Caco-2 (cell line): ENCODE measurements around the gene INSYN2B. TPM values are rescaled to one million over a fixed set of nuclear protein-coding genes. Genes with fewer than 3 reads are reported as not detected.

ENCODE experiments used
- BruUV-seq: library from RNA; stranded (reverse); fragments of 400-500 nt; replicated peaks from 2 replicates; lab custom pipeline; 2021; lab: Mats Ljungman, UMichigan
- CTCF ChIA-PET: fragments of 300-600 bp; sonication (Branson Sonifier 250); formaldehyde crosslinking; loops from one replicate; lab custom pipeline; 2022; ENCODE audit warnings: antibody characterized with exemption; lab: Charles Lee
- POLR2A ChIA-PET: fragments of 300-600 bp; sonication (Branson Sonifier 250); formaldehyde crosslinking; loops from one replicate; lab custom pipeline; 2022; ENCODE audit warnings: antibody characterized with exemption; lab: Charles Lee
- DNase-seq, 2 experiments: peaks; one replicate each; pipeline versions ENCODE4 v3.0.0 to v3.0.0-alpha.2; 2020 to 2022
- H3K27me3 ChIP-seq: replicated peaks from 2 replicates; pipeline ENCODE4 v1.6.0; 2011; ENCODE audit warnings: low read length; ENCODE audit not compliant: control insufficient read depth, insufficient read depth
- H3K36me3 ChIP-seq: 2 replicates; pipeline ENCODE4 v1.5.1; 2011; ENCODE audit warnings: low read length; ENCODE audit not compliant: control insufficient read depth, insufficient read depth
- H3K4me1 ChIP-seq: fragments of 250-450 bp; sonication (Bioruptor Pico); 2 replicates; pipeline ENCODE4 v1.5.1; 2020; ENCODE audit warnings: mild to moderate bottlenecking
- H3K4me3 ChIP-seq: 2 replicates; pipeline ENCODE4 v1.5.1; 2011; ENCODE audit warnings: low read depth, mild to moderate bottlenecking, control low read depth, low read length
- H3K9me3 ChIP-seq: fragments of 250-450 bp; sonication (Bioruptor Pico); 2 replicates; pipeline ENCODE4 v1.5.1; 2020; ENCODE audit warnings: mild to moderate bottlenecking, moderate library complexity
- H3K27ac Mint-ChIP-seq: one replicate; pipeline ENCODE4 v1.8.0; 2022; ENCODE audit warnings: mixed read lengths; ENCODE audit not compliant: unreplicated experiment
- H3K27me3 Mint-ChIP-seq: one replicate; pipeline ENCODE4 v1.8.0; 2022; ENCODE audit warnings: mixed read lengths; ENCODE audit not compliant: insufficient read depth, unreplicated experiment
- H3K36me3 Mint-ChIP-seq: one replicate; pipeline ENCODE4 v1.8.0; 2022; ENCODE audit warnings: mild to moderate bottlenecking, mixed read lengths; ENCODE audit not compliant: insufficient read depth, unreplicated experiment
- H3K4me1 Mint-ChIP-seq: one replicate; pipeline ENCODE4 v1.8.0; 2022; ENCODE audit warnings: low read depth, mixed read lengths; ENCODE audit not compliant: unreplicated experiment
- H3K4me3 Mint-ChIP-seq: one replicate; pipeline ENCODE4 v1.8.0; 2022; ENCODE audit warnings: mild to moderate bottlenecking, moderate library complexity, mixed read lengths; ENCODE audit not compliant: unreplicated experiment
- H3K9me3 Mint-ChIP-seq: one replicate; pipeline ENCODE4 v1.8.0; 2022; ENCODE audit warnings: mixed read lengths; ENCODE audit not compliant: unreplicated experiment
- intact Hi-C: fragments of 100-400 bp; cut with micrococcal nuclease; formaldehyde crosslinking; loops from one replicate; pipeline ENCODE4 v1.10.0; 2022; ENCODE audit not compliant: unreplicated experiment
- total RNA-seq: library from RNA; stranded (reverse); gene quantifications from 2 replicates; pipeline ENCODE4 v1.2.3, GENCODE V29; 2022
- TF ChIP-seq, protein P1 (sequence below), 2 experiments: fragments of 200-600 bp in 1 of 2; IDR thresholded peaks; 1 replicate in 1 of 2; 2 replicates in 1 of 2; pipeline versions ENCODE4 v1.5.1 to v1.8.0; 2011 to 2022; ENCODE audit warnings: antibody characterized with exemption in 1 of 2, control low read depth in 1 of 2, inconsistent platforms in 1 of 2, low read depth in 1 of 2, low read length in 1 of 2, mild to moderate bottlenecking in 1 of 2, moderate library complexity in 1 of 2; ENCODE audit not compliant: insufficient read depth in 1 of 2, severe bottlenecking in 1 of 2, unreplicated experiment in 1 of 2

Gene INSYN2B
- total RNA-seq, 1 experiment from 2014 or later, result not detected

DNA sequence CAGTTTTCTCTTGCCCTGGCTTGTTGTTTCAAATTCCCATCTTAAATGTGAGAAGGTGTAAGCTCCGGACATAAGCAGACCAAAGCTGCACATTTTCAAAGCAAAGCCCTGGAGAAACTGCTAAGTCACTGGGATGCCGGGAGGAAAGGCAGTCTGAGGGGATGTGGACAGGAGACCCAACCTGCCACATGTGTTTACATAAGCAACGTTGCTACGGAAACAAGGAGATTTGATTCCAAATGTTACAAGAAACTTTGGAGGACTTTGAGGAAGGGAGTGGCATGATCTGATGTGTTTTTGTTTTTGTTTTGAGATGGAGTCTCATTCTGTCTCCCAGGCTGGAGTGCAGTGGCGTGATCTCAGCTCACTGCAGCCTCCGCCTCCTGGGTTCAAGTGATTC is 25.7 kb upstream of the INSYN2B start:
- ChIA-PET POLR2A (no interaction called here), CTCF (no interaction called here)
- Histone ChIP-seq H3K4me3 (no peak overlapping the region), H3K9me3 (no peaks in the 10 kb centered on the region), H3K4me1 (no peaks in the 10 kb centered on the region), H3K27me3 (no peaks in the 10 kb centered on the region; the same call in none of the 2 replicates), H3K36me3 (no peaks in the 10 kb centered on the region)
- DNase-seq, result no peak
- intact Hi-C loops, result no loop called here
- no peaks in the 10 kb centered on the region for H3K9me3 Mint-ChIP-seq
- peaks cover 21% of the 10 kb centered on the region for H3K27me3 Mint-ChIP-seq
- TF ChIP-seq, protein P1, sequence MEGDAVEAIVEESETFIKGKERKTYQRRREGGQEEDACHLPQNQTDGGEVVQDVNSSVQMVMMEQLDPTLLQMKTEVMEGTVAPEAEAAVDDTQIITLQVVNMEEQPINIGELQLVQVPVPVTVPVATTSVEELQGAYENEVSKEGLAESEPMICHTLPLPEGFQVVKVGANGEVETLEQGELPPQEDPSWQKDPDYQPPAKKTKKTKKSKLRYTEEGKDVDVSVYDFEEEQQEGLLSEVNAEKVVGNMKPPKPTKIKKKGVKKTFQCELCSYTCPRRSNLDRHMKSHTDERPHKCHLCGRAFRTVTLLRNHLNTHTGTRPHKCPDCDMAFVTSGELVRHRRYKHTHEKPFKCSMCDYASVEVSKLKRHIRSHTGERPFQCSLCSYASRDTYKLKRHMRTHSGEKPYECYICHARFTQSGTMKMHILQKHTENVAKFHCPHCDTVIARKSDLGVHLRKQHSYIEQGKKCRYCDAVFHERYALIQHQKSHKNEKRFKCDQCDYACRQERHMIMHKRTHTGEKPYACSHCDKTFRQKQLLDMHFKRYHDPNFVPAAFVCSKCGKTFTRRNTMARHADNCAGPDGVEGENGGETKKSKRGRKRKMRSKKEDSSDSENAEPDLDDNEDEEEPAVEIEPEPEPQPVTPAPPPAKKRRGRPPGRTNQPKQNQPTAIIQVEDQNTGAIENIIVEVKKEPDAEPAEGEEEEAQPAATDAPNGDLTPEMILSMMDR (IDR thresholded peaks at IDR 0.05; ENCODE audit: insufficient read depth in 1 of 2, low read depth in 1 of 2, low read length in 1 of 2, severe bottlenecking in 1 of 2, unreplicated experiment in 1 of 2), result no peak
- H3K4me3 Mint-ChIP-seq, result no peak overlapping the region
- no peaks in the 10 kb centered on the region for H3K36me3 Mint-ChIP-seq
- BruUV-seq, result no TSS peak
- H3K4me1 Mint-ChIP-seq, result no peaks in the 10 kb centered on the region
- no peak overlapping the region for H3K27ac Mint-ChIP-seq

DNA sequence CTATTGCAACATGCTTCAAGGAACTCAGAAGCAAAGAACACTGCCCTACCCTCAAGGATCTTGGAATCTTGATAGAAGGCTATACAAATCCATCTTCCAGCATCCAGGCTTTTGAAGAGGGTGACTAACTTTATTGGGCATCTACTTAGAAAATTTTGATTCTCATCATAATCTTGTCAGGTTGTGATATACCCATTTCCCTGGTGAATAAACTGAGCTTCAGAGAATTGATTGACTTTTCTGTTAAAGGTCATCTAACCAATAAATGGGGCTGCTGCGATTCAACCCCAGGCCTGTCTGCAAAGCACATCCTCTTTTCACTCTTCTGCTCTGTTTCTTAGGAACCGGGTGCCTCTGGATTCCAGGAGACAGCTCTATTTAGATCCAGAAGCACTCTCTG is 19.9 kb upstream of the INSYN2B start:
- Mint-ChIP-seq H3K27ac (no peak overlapping the region), H3K36me3 (no peaks in the 10 kb centered on the region), H3K9me3 (no peaks in the 10 kb centered on the region), H3K4me3 (no peak overlapping the region), H3K4me1 (no peaks in the 10 kb centered on the region), H3K27me3 (peaks cover 20% of the 10 kb centered on the region)
- CTCF ChIA-PET, result no interaction called here
- Histone ChIP-seq H3K27me3 (no peaks in the 10 kb centered on the region; the same call in none of the 2 replicates), H3K4me3 (no peak overlapping the region), H3K4me1 (no peaks in the 10 kb centered on the region), H3K9me3 (no peaks in the 10 kb centered on the region), H3K36me3 (no peaks in the 10 kb centered on the region)
- intact Hi-C loops, result no loop called here
- TF ChIP-seq, protein P1 (IDR thresholded peaks at IDR 0.05; ENCODE audit: insufficient read depth in 1 of 2, low read depth in 1 of 2, low read length in 1 of 2, severe bottlenecking in 1 of 2, unreplicated experiment in 1 of 2), result no peak
- POLR2A ChIA-PET, result no interaction called here
- DNase-seq, result no peak
- no TSS peak for BruUV-seq

DNA sequence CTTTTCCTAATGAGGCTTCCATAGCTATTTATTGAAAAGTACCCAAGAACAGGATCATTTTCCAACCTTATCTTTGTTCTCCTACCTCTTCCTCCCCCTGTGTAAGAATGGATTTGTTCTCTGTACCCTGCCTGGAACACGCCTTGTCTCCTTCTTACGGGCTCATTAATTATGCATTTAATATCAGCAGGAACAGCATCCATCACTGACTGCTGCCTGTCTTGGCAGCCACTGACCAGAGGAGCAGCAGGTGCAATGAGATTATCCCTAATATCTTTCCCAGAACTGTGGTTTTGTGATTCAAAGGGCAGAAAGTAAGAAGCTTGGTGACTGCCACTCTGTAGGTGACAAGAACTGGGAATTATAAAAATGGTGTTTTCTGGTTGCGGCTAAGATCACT is 19.3 kb upstream of the INSYN2B start:
- Histone ChIP-seq H3K4me1 (no peaks in the 10 kb centered on the region), H3K36me3 (no peaks in the 10 kb centered on the region), H3K4me3 (no peak overlapping the region), H3K9me3 (no peaks in the 10 kb centered on the region), H3K27me3 (no peaks in the 10 kb centered on the region; the same call in none of the 2 replicates)
- no TSS peak for BruUV-seq
- Mint-ChIP-seq H3K4me1 (no peaks in the 10 kb centered on the region), H3K4me3 (no peak overlapping the region), H3K27ac (no peak overlapping the region), H3K27me3 (peaks cover 22% of the 10 kb centered on the region), H3K9me3 (no peaks in the 10 kb centered on the region), H3K36me3 (no peaks in the 10 kb centered on the region)
- CTCF ChIA-PET, result no interaction called here
- no peak for DNase-seq
- intact Hi-C loops, result no loop called here
- POLR2A ChIA-PET, result no interaction called here
- TF ChIP-seq, protein P1 (IDR thresholded peaks at IDR 0.05; ENCODE audit: insufficient read depth in 1 of 2, low read depth in 1 of 2, low read length in 1 of 2, severe bottlenecking in 1 of 2, unreplicated experiment in 1 of 2), result no peak
